NT2/D1 (cell line): ENCODE results near the gene HSPA13.

Experiments
- DNase-seq: peaks from one replicate; pipeline ENCODE4 v3.0.0-alpha.2; 2011; ENCODE audit warnings: low read depth, low spot score
- H3K27me3 ChIP-seq: 2 replicates; pipeline ENCODE4 v1.6.0; 2011; ENCODE audit warnings: mild to moderate bottlenecking; ENCODE audit not compliant: insufficient read length, insufficient read depth
- H3K36me3 ChIP-seq: 2 replicates; pipeline ENCODE4 v1.6.1; 2011; ENCODE audit warnings: mild to moderate bottlenecking, low read length, mixed read lengths; ENCODE audit not compliant: insufficient read depth, insufficient read length
- H3K4me1 ChIP-seq: 2 replicates; pipeline ENCODE4 v1.5.1; 2011; ENCODE audit not compliant: insufficient read depth, insufficient read length
- H3K4me3 ChIP-seq: 2 replicates; pipeline ENCODE4 v1.5.1; 2011; ENCODE audit warnings: low read depth; ENCODE audit not compliant: insufficient read length
- H3K9ac ChIP-seq: 2 replicates; pipeline ENCODE4 v1.6.0; 2011; ENCODE audit warnings: low read depth; ENCODE audit not compliant: insufficient read length
- H3K9me3 ChIP-seq: 2 replicates; pipeline ENCODE4 v1.5.1; 2011; ENCODE audit warnings: mild to moderate bottlenecking, low read length; ENCODE audit not compliant: insufficient read depth
- SUZ12 ChIP-seq: IDR thresholded peaks from 2 replicates; pipeline ENCODE4 v1.6.1; 2011; ENCODE audit not compliant: insufficient read length, insufficient read depth; ENCODE audit errors: extremely low read depth
- YY1 ChIP-seq: IDR thresholded peaks from 2 replicates; pipeline ENCODE4 v1.6.1; 2011; ENCODE audit not compliant: insufficient read length, insufficient read depth
- ZNF274 ChIP-seq: IDR thresholded peaks from 2 replicates; pipeline ENCODE4 v1.6.1; 2011; ENCODE audit warnings: mild to moderate bottlenecking, low read depth, low read length

The HSPA13 gene

DNA sequence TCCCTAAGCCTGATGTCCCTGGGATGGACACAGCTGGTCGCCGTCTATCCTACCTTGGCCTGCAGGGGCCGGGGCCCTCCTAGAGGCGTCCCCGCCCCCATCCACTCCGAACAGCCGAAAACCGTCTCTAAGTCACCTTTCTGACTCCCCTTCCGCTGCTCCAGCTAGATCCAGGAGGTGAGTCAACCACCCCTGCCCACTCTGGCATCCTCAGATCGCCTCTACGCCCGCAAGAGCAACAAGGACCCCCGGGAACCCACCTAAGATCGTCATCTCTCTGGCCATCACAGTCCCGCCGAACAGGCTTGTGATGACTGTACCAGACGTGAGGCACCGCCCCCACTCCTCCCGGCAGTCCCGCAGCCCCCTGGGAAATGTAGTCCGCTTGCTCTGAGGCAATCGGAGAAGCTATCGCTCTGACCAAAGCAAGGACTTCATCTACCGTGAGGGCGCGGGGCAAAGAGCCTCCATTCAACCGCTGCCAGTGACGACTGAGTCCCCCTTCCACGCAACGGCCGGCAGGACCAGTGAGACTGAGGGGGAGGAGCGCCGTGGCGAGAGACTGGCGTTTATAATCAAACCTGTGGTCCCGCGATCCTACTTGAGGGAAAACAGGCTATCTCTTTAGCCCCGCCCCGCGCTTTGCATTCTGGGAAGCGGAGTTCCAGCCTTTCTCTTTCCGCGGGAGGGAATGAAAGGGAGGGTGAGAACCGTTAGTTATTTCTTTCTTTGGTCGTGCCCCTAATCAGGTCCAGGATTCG is at the start of gene HSPA13:
TSS of gene HSPA13 (minus strand) at position 312 of the 761 bp plus-strand sequence. CDS start at position 285, 27 bp downstream.
- TF ChIP-seq YY1 (peak; percentile 26), ZNF274 (no peak), SUZ12 (no peak)
- Histone ChIP-seq H3K36me3 (peaks cover 22% of the 10 kb centered on the region), H3K9me3 (no peaks in the 10 kb centered on the region), H3K4me3 (peak within 1 kb of the TSS; percentile 86), H3K4me1 (no peaks in the 10 kb centered on the region), H3K27me3 (no peaks in the 10 kb centered on the region), H3K9ac (peak within 1 kb of the TSS; percentile 90)
- peak; percentile 100 for DNase-seq

- H3K9ac ChIP-seq = no peak overlapping the region
- H3K36me3 ChIP-seq = no peaks in the 10 kb centered on the region
- no peak for TF ChIP-seq ZNF274
- TF ChIP-seq YY1 = no peak
- no peak for TF ChIP-seq SUZ12
- H3K27me3 ChIP-seq = no peaks in the 10 kb centered on the region
- no peaks in the 10 kb centered on the region for H3K4me1 ChIP-seq
- peaks cover 37% of the 10 kb centered on the region for H3K9me3 ChIP-seq
- DNase-seq = no peak
- H3K4me3 ChIP-seq = no peak overlapping the region
These were observed 36.0 kb upstream of the HSPA13 start for GRCh38 chr21:14418920-14419319.

DNA sequence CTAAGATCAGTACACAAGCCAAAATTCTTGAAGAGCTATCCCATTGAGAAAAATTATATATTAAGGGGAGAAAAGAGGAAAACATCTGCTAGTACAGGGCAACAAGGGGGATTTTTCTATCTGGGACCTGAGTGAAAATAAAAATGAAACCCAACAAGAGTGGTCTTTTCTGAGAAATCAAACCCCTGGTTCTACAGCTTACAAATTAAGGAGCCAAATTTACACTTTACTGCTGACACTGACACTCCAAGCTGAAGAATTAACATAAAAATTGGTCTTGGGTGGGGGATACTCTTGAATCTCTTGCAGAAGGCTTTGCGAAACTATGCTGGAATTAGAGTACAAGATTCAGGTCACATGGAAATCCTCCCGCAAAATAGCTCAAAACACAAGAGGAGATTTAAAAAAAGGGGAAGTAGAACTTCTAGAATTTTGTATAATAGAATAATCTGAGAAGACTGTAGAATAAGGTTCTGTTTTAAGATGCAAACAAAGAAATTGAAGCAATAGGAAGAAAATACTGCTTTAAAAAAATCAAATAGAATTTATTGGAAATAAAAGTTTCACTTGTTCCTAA is 32.1 kb upstream of the HSPA13 start:
- Histone ChIP-seq H3K9me3 (peaks cover 36% of the 10 kb centered on the region), H3K9ac (no peak overlapping the region), H3K27me3 (no peaks in the 10 kb centered on the region), H3K36me3 (no peaks in the 10 kb centered on the region), H3K4me1 (no peaks in the 10 kb centered on the region), H3K4me3 (no peak overlapping the region)
- DNase-seq = no peak
- no peak for TF ChIP-seq SUZ12
- TF ChIP-seq YY1 = no peak
- no peak for TF ChIP-seq ZNF274

DNA sequence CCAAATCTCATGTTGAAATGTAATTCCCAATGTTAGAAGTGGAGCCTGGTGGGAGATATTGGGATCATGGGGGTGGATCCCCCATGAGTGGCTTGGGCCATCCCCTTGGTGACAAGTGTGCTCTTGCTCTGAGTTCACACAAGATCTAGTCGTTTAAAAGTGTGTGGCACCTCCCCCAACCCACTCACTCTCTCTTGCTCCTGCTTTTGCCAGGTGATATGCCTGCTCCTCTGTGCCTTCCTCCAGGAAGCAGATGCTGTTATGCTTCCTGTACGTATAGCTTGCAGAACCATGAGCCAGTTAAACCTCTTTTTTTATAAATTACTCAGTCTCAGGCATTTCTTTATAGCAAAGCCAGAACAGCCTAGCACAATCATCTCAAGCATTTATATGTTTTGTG is 23.0 kb upstream of the HSPA13 start:
- Histone ChIP-seq H3K4me3 (no peak overlapping the region), H3K36me3 (no peaks in the 10 kb centered on the region), H3K4me1 (no peaks in the 10 kb centered on the region), H3K9ac (no peak overlapping the region), H3K9me3 (no peaks in the 10 kb centered on the region), H3K27me3 (no peaks in the 10 kb centered on the region)
- TF ChIP-seq ZNF274 = no peak
- TF ChIP-seq SUZ12 = no peak
- no peak for TF ChIP-seq YY1
- DNase-seq = no peak

DNA sequence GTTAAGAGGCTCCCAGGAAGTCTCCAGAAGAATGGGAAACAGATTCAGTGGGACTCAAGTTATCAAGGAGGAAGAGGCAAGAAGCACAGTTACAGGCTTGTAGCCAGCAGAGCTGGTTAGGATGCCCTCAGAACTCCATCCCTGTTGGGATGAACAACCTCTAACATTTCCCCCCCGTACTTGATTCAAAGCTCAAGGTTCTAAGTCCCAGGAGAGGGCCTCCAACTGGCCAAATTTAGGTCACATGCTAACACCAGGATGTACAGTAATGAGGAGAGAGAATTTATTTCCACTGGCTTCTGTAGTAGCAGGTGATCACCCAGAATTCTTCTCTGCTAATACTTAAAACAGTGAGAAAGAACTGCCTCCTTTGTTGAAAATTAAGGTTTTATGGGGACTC is 22.3 kb upstream of the HSPA13 start:
- DNase-seq = no peak
- Histone ChIP-seq H3K27me3 (no peaks in the 10 kb centered on the region), H3K4me1 (no peaks in the 10 kb centered on the region), H3K36me3 (no peaks in the 10 kb centered on the region), H3K9me3 (no peaks in the 10 kb centered on the region), H3K4me3 (no peak overlapping the region), H3K9ac (no peak overlapping the region)
- no peak for TF ChIP-seq YY1

GRCh38 chr21:14403681-14404318 is 20.9 kb upstream of the HSPA13 start:
- TF ChIP-seq YY1 (no peak), SUZ12 (no peak), ZNF274 (no peak)
- no peak overlapping the region for H3K9ac ChIP-seq
- no peak overlapping the region for H3K4me3 ChIP-seq
- no peaks in the 10 kb centered on the region for H3K27me3 ChIP-seq
- DNase-seq = no peak
- H3K4me1 ChIP-seq = no peaks in the 10 kb centered on the region
- H3K9me3 ChIP-seq = no peaks in the 10 kb centered on the region
- no peaks in the 10 kb centered on the region for H3K36me3 ChIP-seq

DNA sequence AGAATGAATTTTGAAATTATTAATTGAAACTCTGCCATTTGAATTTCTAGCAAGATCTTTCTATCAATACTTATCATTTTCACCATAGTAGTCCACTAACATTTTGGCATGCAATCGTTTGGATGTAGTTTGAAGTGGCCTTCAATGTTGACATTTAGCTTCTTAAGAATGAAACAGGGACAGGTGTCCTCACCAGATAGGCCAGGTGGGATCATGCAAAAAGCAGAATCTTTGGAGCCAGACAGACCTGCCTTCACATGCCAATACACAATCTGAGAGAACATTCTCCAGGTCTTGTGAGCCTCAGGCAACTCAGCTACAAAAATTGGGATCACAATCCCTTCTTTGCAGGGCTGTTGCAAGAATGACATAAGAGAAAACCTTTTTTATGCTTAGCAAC is 18.3 kb upstream of the HSPA13 start:
- no peak for DNase-seq
- Histone ChIP-seq H3K36me3 (no peaks in the 10 kb centered on the region), H3K4me1 (no peaks in the 10 kb centered on the region), H3K9ac (no peak overlapping the region), H3K4me3 (no peak overlapping the region), H3K27me3 (no peaks in the 10 kb centered on the region), H3K9me3 (no peaks in the 10 kb centered on the region)
- TF ChIP-seq SUZ12 (no peak), ZNF274 (no peak), YY1 (no peak)
